22Rv1 (cell line): ENCODE results near the gene DTNBP1.

ENCODE experiments used
- ZFX ChIP-seq: fragments of 450-650 bp; IDR thresholded peaks from 2 replicates; pipeline ENCODE4 v1.6.1; 2017; ENCODE audit warnings: antibody characterized with exemption, borderline replicate concordance
- TF ChIP-seq, protein P1 (sequence below): fragments of 450-650 bp; IDR thresholded peaks from 2 replicates; pipeline ENCODE4 v1.5.1; 2017; ENCODE audit warnings: mild to moderate bottlenecking

DNA sequence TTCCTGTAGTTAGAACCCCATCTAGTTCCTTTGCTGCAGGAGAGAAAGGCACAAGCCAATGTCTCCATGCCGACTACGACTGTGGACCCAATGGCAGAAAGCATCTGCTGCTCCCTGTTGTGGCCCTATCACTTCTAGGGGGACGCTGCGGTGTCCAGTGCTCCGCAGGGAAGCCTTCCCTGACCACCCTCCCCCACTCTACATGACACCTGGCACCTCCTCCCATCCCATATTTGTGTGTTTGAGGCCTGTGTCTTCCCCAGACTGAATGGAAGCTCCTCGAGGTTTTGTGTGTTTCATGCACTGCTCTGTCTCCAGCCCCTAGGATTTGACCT lies 159.5 kb downstream of the DTNBP1 start:
- TF ChIP-seq, protein P1, sequence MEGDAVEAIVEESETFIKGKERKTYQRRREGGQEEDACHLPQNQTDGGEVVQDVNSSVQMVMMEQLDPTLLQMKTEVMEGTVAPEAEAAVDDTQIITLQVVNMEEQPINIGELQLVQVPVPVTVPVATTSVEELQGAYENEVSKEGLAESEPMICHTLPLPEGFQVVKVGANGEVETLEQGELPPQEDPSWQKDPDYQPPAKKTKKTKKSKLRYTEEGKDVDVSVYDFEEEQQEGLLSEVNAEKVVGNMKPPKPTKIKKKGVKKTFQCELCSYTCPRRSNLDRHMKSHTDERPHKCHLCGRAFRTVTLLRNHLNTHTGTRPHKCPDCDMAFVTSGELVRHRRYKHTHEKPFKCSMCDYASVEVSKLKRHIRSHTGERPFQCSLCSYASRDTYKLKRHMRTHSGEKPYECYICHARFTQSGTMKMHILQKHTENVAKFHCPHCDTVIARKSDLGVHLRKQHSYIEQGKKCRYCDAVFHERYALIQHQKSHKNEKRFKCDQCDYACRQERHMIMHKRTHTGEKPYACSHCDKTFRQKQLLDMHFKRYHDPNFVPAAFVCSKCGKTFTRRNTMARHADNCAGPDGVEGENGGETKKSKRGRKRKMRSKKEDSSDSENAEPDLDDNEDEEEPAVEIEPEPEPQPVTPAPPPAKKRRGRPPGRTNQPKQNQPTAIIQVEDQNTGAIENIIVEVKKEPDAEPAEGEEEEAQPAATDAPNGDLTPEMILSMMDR, result no peak
- no peak for TF ChIP-seq ZFX
